PC-9 (cell line): ENCODE data around the gene LY6G5B. TPM values are rescaled to one million over a fixed set of nuclear protein-coding genes. Genes with fewer than 3 reads are reported as not detected.

Experiments used
- BruUV-seq: library from RNA; stranded (reverse); fragments of 400-500 nt; replicated peaks from 2 replicates; lab custom pipeline; 2021; lab: Mats Ljungman, UMichigan
- CTCF ChIA-PET: fragments of 300-600 bp; sonication (Branson Sonifier 250); formaldehyde crosslinking; loops from one replicate; lab custom pipeline; 2022; ENCODE audit warnings: antibody characterized with exemption; lab: Charles Lee
- POLR2A ChIA-PET: fragments of 300-600 bp; sonication (Branson Sonifier 250); formaldehyde crosslinking; loops from one replicate; lab custom pipeline; 2022; ENCODE audit warnings: antibody characterized with exemption; ENCODE audit not compliant: unreplicated experiment; lab: Charles Lee
- DNase-seq, 2 experiments: peaks; one replicate each; pipeline versions ENCODE4 v3.0.0 to v3.0.0-alpha.2; 2015 to 2022; ENCODE audit warnings: mixed read lengths in 1 of 2
- H2AFZ ChIP-seq: fragments of 200-600 bp; sonication (generic); 2 replicates; pipeline ENCODE4 v1.8.1; 2017; ENCODE audit warnings: antibody characterized with exemption
- H3F3A ChIP-seq: fragments of 200-600 bp; sonication (generic); 2 replicates; pipeline ENCODE4 v1.8.1; 2017; ENCODE audit warnings: antibody characterized with exemption, mild to moderate bottlenecking, low read depth; ENCODE audit not compliant: insufficient read depth
- H3K27ac ChIP-seq: fragments of 200-600 bp; sonication (generic); 2 replicates; pipeline ENCODE4 v1.6.1; 2016; ENCODE audit warnings: mixed run types
- H3K27me3 ChIP-seq: fragments of 200-600 bp; sonication (generic); 2 replicates; pipeline ENCODE4 v1.6.1; 2016; ENCODE audit warnings: low read depth, mixed run types; ENCODE audit not compliant: insufficient read depth
- H3K36me3 ChIP-seq: fragments of 200-600 bp; sonication (generic); 2 replicates; pipeline ENCODE4 v1.6.1; 2016; ENCODE audit warnings: low read depth, mixed run types
- H3K4me1 ChIP-seq: fragments of 200-600 bp; sonication (generic); replicated peaks from 2 replicates; pipeline ENCODE4 v1.6.1; 2016; ENCODE audit warnings: mixed run types; ENCODE audit not compliant: insufficient read depth
- H3K4me2 ChIP-seq: fragments of 200-600 bp; sonication (generic); 2 replicates; pipeline ENCODE4 v1.6.1; 2017; ENCODE audit warnings: mixed run types
- H3K4me3 ChIP-seq: fragments of 200-600 bp; sonication (generic); 2 replicates; pipeline ENCODE4 v1.6.1; 2016; ENCODE audit warnings: mixed run types
- H3K79me2 ChIP-seq: fragments of 200-600 bp; sonication (generic); 2 replicates; pipeline ENCODE4 v1.6.1; 2017; ENCODE audit warnings: low read depth, mixed run types
- H3K9me2 ChIP-seq: fragments of 200-600 bp; sonication (generic); 2 replicates; pipeline ENCODE4 v1.8.1; 2017; ENCODE audit warnings: mild to moderate bottlenecking; ENCODE audit not compliant: insufficient read depth
- H3K9me3 ChIP-seq: fragments of 200-600 bp; sonication (generic); 2 replicates; pipeline ENCODE4 v1.8.1; 2016; ENCODE audit warnings: low read depth; ENCODE audit not compliant: insufficient read depth
- H4K20me1 ChIP-seq: fragments of 200-600 bp; sonication (generic); 2 replicates; pipeline ENCODE4 v1.8.1; 2017; ENCODE audit not compliant: insufficient read depth
- CTCF ChIP-seq: fragments of 200-600 bp; sonication (generic); conservative IDR thresholded peaks from 2 replicates; pipeline ENCODE4 v1.6.1; 2017; ENCODE audit warnings: mixed run types, antibody characterized with exemption, mild to moderate bottlenecking, moderate library complexity
- EZH2 ChIP-seq: fragments of 200-600 bp; sonication (generic); IDR thresholded peaks from 2 replicates; pipeline ENCODE4 v1.8.0; 2017; ENCODE audit warnings: antibody characterized with exemption, low read depth
- intact Hi-C: fragments of 100-400 bp; cut with micrococcal nuclease; formaldehyde crosslinking; loops from one replicate; pipeline ENCODE4 v1.10.0; 2022; ENCODE audit not compliant: unreplicated experiment
- total RNA-seq: library from RNA; stranded (reverse); gene quantifications from 2 replicates; pipeline ENCODE4 v1.2.3, GENCODE V29; 2021

LY6G5B gene
- total RNA-seq, 1 experiment from 2014 or later = 24.0 TPM

GRCh38 chr6:31692353-31692752 is 22.6 kb downstream of the LY6G5B start:
- BruUV-seq = no TSS peak
- no peak overlapping the region for H3K4me3 ChIP-seq
- H3K79me2 ChIP-seq = no peaks in the 10 kb centered on the region
- no peaks in the 10 kb centered on the region; the same call in 1 of the 2 replicates for H3F3A ChIP-seq
- no peak overlapping the region for H2AFZ ChIP-seq
- H3K4me1 ChIP-seq = no peaks in the 10 kb centered on the region; the same call in 1 of the 2 replicates
- no peaks in the 10 kb centered on the region for H3K27me3 ChIP-seq
- intact Hi-C loops = no loop called here
- DNase-seq = no peak
- no peaks in the 10 kb centered on the region for H4K20me1 ChIP-seq
- no peak overlapping the region for H3K27ac ChIP-seq
- no peak for TF ChIP-seq EZH2
- TF ChIP-seq CTCF = no peak
- H3K9me3 ChIP-seq = no peaks in the 10 kb centered on the region
- no peak overlapping the region for H3K4me2 ChIP-seq
- H3K9me2 ChIP-seq = no peaks in the 10 kb centered on the region
- CTCF ChIA-PET = no interaction called here
- POLR2A ChIA-PET = no interaction called here
- H3K36me3 ChIP-seq = peaks cover 3% of the 10 kb centered on the region; the same call in 1 of the 2 replicates

DNA sequence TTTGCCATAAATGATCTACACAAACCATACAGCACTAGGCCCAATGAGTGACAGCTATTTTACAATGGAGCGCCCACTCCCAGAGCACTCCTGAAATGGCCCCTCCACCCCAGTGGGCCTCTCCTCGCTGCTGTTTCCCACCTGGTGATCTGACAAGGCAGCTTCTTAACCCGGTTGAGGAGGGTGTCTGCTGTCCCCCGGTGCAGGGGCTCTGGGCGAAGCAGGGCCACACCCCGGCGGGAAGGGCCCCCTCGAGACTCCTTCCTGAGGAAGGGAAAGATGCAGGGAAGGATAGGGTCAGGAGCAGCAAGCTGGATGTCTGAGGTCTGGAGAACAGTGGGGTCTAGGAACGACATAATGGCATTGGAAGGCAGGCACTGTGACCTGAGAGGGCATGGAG is 23.1 kb downstream of the LY6G5B start:
- Histone ChIP-seq H3K9me3 (no peaks in the 10 kb centered on the region), H3K4me1 (no peaks in the 10 kb centered on the region; the same call in 1 of the 2 replicates), H2AFZ (no peak overlapping the region), H3F3A (no peaks in the 10 kb centered on the region; the same call in 1 of the 2 replicates), H3K27ac (no peak overlapping the region), H3K36me3 (peaks cover 3% of the 10 kb centered on the region; the same call in 1 of the 2 replicates), H3K4me3 (no peak overlapping the region), H3K4me2 (no peak overlapping the region), H3K9me2 (no peaks in the 10 kb centered on the region), H3K79me2 (no peaks in the 10 kb centered on the region), H4K20me1 (no peaks in the 10 kb centered on the region; the same call in 1 of the 2 replicates), H3K27me3 (no peaks in the 10 kb centered on the region)
- no peak for DNase-seq
- POLR2A ChIA-PET = no interaction called here
- TF ChIP-seq CTCF (no peak), EZH2 (no peak)
- intact Hi-C loops = no loop called here
- no TSS peak for BruUV-seq
- CTCF ChIA-PET = no interaction called here

- Histone ChIP-seq H3F3A (no peaks in the 10 kb centered on the region; the same call in 1 of the 2 replicates), H3K4me2 (no peak overlapping the region), H2AFZ (no peak overlapping the region), H3K27me3 (no peaks in the 10 kb centered on the region), H3K79me2 (no peaks in the 10 kb centered on the region), H4K20me1 (no peaks in the 10 kb centered on the region; the same call in 1 of the 2 replicates), H3K4me3 (no peak overlapping the region), H3K9me3 (no peaks in the 10 kb centered on the region), H3K36me3 (peaks cover 3% of the 10 kb centered on the region; the same call in 1 of the 2 replicates), H3K27ac (no peak overlapping the region), H3K9me2 (no peaks in the 10 kb centered on the region), H3K4me1 (no peaks in the 10 kb centered on the region; the same call in 1 of the 2 replicates)
- no peak for TF ChIP-seq CTCF
- TF ChIP-seq EZH2 = no peak
- no TSS peak for BruUV-seq
- ChIA-PET POLR2A (no interaction called here), CTCF (interaction anchor here (0.6 to 0.7 kb wide), 2 partner anchors 17 to 56 kb away, joined by 3 to 6 read pairs; no protein-coding TSS in a partner anchor)
- no peak for DNase-seq
- intact Hi-C loops = no loop called here
Observed at GRCh38 chr6:31693535-31693934, 23.8 kb downstream of the LY6G5B start.
